WERI-Rb-1 (cell line): ENCODE measurements around the gene RPS29.

Source experiments
- DNase-seq: peaks from one replicate; pipeline ENCODE4 v3.0.0-alpha.2; 2020
- H3K27ac ChIP-seq: fragments of 250-450 bp; sonication (Bioruptor Pico); 2 replicates; pipeline ENCODE4 v1.5.1; 2020; ENCODE audit warnings: mild to moderate bottlenecking, moderate library complexity
- H3K27me3 ChIP-seq: fragments of 250-450 bp; sonication (Bioruptor Pico); 2 replicates; pipeline ENCODE4 v1.5.1; 2021; ENCODE audit warnings: mild to moderate bottlenecking, low read depth, moderate library complexity; ENCODE audit not compliant: insufficient read depth, severe bottlenecking
- H3K36me3 ChIP-seq: fragments of 250-450 bp; sonication (Bioruptor Pico); 2 replicates; pipeline ENCODE4 v1.5.1; 2020; ENCODE audit warnings: mild to moderate bottlenecking, moderate library complexity
- H3K4me3 ChIP-seq: 2 replicates; pipeline ENCODE4 v1.5.1; 2011; ENCODE audit warnings: low read depth, mild to moderate bottlenecking, control low read depth, low read length
- H3K9me3 ChIP-seq: fragments of 250-450 bp; sonication (Bioruptor Pico); 2 replicates; pipeline ENCODE4 v1.5.1; 2021; ENCODE audit warnings: mild to moderate bottlenecking, moderate library complexity; ENCODE audit not compliant: severe bottlenecking
- TF ChIP-seq, protein P1 (sequence below): IDR thresholded peaks from 2 replicates; pipeline ENCODE4 v1.5.1; 2011; ENCODE audit warnings: low read depth, mild to moderate bottlenecking, control low read depth, inconsistent platforms, low read length

RPS29 gene

DNA sequence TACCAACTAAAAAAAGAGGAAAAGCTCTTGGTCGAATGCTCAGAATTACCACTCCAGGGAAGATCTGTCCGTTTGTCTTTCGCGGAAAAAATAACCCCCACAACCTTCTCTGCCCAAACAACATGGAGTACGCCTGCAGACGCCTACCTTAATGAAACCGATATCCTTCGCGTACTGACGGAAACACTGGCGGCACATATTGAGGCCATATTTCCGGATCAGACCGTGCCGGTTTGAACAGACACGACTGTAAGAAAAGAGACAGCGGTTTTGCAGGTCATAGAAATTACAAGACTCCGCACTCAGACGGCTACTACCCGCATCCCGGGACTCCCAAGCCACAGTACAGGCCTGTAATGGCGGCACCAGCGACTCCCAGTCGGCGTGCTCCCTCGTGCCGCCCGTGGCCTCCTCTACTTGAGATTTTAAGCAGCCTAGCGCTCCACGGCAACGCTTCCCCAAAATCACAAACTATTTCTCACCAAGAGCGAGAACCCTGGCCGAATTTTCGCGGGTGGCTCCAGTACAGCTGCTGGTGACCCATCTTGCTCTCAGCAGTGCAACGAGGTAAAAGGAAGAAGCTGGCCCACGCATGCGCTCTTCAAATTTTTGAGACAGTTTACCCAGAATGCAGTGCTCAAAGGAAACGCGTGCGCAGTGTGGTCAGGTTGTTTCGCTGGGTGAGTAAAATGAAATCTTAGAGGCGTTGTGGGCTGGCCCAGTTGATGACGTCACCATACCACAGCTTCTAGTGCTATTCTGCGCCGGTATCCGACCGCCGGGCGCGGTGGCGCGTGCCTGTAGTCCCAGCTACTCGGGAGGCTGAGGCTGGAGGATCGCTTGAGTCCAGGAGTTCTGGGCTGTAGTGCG is at the start of gene RPS29:
RPS29 (minus strand) TSS at position 578 of the 870 bp plus-strand sequence; CDS start at position 544, 34 bp downstream.
- peak within 1 kb of the TSS; percentile 99 for H3K4me3 ChIP-seq
- no peaks in the 10 kb centered on the region for H3K27me3 ChIP-seq

DNA sequence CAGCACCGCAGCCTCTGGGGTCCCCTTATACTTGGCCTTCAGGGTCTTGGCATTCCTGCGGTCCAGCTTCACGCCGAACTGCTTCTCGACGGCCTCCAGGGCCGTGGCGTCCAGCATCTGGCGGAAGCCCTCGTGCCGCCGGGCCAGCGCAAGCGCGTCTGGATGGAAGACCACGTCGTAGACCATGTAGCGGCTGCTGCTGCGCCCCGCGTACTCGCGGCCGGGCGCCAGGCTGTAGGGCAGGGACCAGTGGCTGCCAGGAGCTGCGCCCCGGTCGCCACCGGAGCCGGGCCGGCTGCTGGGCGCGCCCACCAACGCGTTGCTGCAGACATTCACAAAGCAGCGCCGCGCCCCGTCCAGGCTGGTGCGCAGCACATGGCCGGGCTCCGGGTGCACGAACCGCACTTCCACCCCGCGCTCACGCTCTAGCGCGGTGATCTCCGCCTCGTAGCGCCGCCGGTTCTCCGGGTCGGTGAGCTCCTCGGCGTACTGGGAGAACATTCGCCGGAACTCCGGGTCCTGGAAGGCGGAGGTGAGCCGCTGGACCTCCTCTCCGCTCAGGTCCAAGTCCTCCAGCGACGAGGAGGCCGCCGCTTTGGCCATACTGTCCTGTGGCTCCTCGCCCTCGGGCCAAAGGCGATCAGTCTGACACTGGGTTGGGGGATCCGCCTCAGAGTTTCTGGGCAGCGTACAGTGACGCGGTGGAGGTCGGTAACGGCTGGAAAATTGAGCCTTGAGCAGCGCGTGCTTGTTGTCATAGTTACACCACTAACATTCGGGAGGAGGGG is 48.6 kb upstream of the RPS29 start, which contains the start of gene DNAAF2:
DNAAF2 (minus strand) TSS at position 698 of the 788 bp plus-strand sequence; CDS start at position 603, 95 bp downstream.
- peak within 1 kb of the TSS; percentile 89 for H3K27ac ChIP-seq
- no peaks in the 10 kb centered on the region for H3K9me3 ChIP-seq
- TF ChIP-seq, protein P1, sequence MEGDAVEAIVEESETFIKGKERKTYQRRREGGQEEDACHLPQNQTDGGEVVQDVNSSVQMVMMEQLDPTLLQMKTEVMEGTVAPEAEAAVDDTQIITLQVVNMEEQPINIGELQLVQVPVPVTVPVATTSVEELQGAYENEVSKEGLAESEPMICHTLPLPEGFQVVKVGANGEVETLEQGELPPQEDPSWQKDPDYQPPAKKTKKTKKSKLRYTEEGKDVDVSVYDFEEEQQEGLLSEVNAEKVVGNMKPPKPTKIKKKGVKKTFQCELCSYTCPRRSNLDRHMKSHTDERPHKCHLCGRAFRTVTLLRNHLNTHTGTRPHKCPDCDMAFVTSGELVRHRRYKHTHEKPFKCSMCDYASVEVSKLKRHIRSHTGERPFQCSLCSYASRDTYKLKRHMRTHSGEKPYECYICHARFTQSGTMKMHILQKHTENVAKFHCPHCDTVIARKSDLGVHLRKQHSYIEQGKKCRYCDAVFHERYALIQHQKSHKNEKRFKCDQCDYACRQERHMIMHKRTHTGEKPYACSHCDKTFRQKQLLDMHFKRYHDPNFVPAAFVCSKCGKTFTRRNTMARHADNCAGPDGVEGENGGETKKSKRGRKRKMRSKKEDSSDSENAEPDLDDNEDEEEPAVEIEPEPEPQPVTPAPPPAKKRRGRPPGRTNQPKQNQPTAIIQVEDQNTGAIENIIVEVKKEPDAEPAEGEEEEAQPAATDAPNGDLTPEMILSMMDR = no peak
- peak; percentile 66 for DNase-seq
- H3K4me3 ChIP-seq = peak within 1 kb of the TSS; percentile 85
- no peaks in the 10 kb centered on the region for H3K27me3 ChIP-seq
- peaks cover 31% of the 10 kb centered on the region for H3K36me3 ChIP-seq

More for the DNA sequence above, at the start of gene RPS29:
- Histone ChIP-seq H3K27ac (peak within 1 kb of the TSS; percentile 88), H3K36me3 (peaks cover 39% of the 10 kb centered on the region), H3K9me3 (no peaks in the 10 kb centered on the region)
- peak; percentile 97 for DNase-seq
- TF ChIP-seq, protein P1 = no peak

DNA sequence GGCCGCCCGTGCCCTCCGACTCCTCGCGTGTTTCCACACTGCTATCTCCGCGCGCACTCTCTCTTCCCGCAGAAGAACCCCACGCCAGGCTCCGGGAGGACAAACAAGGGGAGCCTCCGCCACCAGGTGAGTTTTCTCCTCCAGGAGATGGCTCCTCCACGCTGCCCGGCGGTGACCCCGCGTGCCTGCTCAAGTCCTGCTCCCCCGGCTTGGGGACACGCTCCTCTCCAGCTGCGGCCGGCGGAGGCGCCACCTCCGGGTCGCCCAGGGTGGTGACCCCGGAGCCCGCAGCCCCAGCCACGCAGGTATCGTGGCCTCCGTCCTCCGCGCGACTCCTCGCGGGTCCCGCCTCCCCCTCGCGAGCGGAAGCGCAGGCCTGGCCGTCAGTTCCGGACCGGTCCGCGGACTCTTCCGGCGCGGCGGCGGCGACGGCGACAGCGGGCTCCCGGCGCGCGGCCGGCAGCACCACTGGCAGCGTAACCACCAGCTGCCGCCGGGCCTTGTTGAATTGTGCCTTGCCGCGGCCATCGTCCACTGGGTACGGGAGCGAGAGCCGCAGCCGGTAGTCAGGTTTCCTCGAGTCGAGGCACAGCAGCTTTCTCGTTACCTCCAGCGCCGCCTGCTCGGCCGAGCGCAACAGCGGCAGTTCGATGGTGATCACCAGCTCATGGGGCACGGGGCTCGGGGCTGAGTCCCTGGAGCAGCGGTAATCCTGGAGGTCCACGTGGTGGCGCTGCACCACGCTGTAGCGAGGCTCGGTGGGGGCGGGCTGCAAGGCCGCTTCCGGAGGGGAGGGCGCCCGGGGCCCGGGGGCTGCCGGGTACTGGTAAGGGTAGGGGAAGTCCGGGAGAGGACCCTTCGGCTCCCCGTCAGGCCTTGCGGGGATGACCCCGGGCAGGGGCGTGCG is 47.7 kb upstream of the RPS29 start:
- peaks cover 30% of the 10 kb centered on the region for H3K36me3 ChIP-seq
- peak overlapping the region; percentile 85 for H3K4me3 ChIP-seq
- no peaks in the 10 kb centered on the region for H3K27me3 ChIP-seq
- TF ChIP-seq, protein P1 = peak; percentile 89
- H3K9me3 ChIP-seq = no peaks in the 10 kb centered on the region
- peak overlapping the region; percentile 89 for H3K27ac ChIP-seq
- peak; percentile 96 for DNase-seq

DNA sequence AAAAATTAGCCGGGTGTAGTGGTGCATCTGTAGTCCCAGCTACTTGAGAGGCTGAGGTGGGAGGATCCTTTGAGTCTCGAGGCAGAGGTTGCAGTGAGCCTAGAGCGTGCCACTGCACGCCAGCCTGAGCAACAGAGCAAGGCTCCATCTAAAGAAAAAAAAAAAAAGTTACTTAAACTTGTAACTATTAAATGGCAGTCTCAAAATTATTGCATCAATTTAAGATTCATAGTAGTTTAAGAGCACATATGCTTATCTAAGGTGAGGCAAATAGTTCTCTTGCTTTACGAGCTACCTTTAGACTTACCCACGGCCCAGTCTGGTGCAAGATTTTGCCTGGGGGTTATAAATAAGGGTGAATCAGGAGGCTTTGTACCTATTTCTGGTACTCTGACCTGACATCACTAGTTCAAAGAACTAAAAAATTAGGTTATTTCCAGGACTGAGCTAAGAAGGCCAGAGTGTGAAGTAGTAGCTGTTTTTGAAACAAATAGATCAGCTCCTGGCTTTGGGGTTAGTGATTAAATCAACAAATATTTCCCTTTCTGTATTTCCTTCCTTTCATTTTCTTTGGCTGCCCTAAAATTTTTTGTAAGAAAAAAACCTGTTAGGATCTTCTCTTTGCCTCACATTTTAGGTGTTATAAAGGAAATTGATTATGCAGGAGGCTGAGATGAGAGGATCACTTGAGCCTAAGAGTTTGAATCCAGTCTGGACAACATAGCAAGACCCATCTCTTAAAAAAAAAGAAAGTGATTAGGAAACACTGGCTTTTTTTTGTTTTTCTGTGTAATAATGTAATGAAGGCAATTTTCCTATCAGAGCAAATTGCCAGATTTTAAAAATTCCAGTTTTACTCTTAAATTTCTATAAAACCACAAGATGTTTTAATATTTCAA is 38.0 kb upstream of the RPS29 start:
- DNase-seq = no peak
- TF ChIP-seq, protein P1 = no peak
- Histone ChIP-seq H3K27me3 (no peaks in the 10 kb centered on the region), H3K9me3 (no peaks in the 10 kb centered on the region), H3K36me3 (peaks cover 57% of the 10 kb centered on the region), H3K4me3 (no peak overlapping the region), H3K27ac (no peak overlapping the region)
